ENCODE measurements around the gene ETNK1.

ETNK1 gene

GRCh38 chr12:22631863-22632463, 7.0 kb downstream of the ETNK1 start:
- TF ChIP-seq CTCF (conservative IDR thresholded peaks at IDR 0.05; ENCODE audit: low read depth, low read length) = peak; percentile 51
- no peak overlapping the region for H3K4me3 ChIP-seq (ENCODE audit: low read depth, low read length)
- peak; percentile 52 for DNase-seq (ENCODE audit: low read depth)

DNA sequence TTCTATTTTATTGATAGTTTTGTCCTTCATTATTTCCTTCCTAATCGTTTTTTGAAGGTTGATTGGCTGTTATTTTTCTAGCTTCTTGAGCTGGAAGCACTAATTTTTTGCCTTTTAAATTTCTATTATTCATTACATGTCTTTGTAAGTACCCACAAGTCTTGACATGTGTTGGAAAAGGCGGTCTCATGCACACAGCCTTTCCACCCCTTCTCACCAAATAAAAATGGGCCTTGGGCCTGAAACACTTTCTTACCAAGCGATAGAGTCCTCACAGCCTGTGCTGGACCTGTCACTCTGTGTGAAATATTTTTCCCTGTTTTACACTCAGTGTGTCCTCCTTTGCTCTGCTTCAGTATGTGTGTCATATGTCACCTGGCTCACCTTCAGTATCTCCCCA, 9.9 kb downstream of the ETNK1 start:
- DNase-seq (ENCODE audit: low read depth) = no peak
- TF ChIP-seq CTCF (conservative IDR thresholded peaks at IDR 0.05; ENCODE audit: low read depth, low read length) = no peak
- no peak overlapping the region for H3K4me3 ChIP-seq (ENCODE audit: low read depth, low read length)

GRCh38 chr12:22635812-22636211, 10.8 kb downstream of the ETNK1 start:
- no peak for TF ChIP-seq CTCF (conservative IDR thresholded peaks at IDR 0.05; ENCODE audit: low read depth, low read length)
- no peak overlapping the region for H3K4me3 ChIP-seq (ENCODE audit: low read depth, low read length)
- DNase-seq (ENCODE audit: low read depth) = peak; percentile 51

DNA sequence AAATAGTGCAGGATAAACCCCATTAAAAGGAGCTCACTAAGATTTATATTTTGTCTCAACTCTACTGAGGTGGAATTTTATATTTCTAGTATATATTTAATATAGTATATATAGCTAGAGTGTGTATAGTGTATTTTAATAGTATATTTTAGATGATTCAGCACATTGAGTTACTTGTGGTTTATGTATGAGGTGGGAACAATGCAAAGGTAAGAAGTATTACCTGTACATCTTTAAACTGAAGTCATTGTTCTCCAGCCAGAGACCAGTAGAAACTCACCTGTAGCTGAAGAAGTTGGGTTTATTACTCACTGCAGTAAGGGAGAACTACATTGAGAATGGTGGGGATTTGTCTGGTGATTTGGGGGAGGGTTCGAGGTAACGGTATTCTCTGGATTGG, 15.9 kb downstream of the ETNK1 start:
- DNase-seq (ENCODE audit: low read depth) = no peak

DNA sequence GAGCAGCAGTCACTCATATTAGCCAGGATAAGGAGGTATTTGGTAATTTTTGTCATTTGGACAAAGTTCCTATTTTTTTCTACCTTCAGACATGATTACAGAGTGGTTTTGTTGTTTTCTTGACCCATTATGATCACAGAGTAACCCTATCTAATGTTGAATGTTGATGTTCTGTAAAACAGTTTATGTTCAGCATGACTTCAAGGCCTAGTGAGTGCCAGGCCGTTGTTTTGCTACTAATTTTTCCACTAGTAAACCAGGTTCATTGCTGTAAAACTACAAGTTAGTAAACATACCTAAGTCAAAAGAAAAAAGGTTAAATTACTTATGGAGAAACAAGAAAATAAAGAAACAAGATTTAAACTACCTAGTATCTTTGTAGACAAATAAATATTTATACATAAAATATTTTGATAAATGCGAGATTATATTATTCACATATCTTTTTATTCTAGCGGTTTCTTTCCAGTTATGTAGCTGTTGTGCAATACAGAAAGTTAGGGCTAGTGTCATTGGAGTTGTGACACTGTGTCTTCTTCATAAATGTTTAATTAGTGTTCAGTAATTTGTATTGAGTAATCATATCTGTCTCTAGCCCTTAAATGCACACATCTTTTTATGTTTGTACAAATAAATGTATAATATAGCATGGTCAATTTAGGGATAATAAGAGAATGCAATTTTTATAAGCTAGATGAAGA, 16.5 kb downstream of the ETNK1 start:
- no peak for TF ChIP-seq CTCF (conservative IDR thresholded peaks at IDR 0.05; ENCODE audit: low read depth, low read length)
- no peak for DNase-seq (ENCODE audit: low read depth)
- no peak overlapping the region for H3K4me3 ChIP-seq (ENCODE audit: low read depth, low read length)

More for the DNA sequence above, 15.9 kb downstream of the ETNK1 start:
- no peak for TF ChIP-seq CTCF (conservative IDR thresholded peaks at IDR 0.05; ENCODE audit: low read depth, low read length)
- H3K4me3 ChIP-seq (ENCODE audit: low read depth, low read length) = no peak overlapping the region

DNA sequence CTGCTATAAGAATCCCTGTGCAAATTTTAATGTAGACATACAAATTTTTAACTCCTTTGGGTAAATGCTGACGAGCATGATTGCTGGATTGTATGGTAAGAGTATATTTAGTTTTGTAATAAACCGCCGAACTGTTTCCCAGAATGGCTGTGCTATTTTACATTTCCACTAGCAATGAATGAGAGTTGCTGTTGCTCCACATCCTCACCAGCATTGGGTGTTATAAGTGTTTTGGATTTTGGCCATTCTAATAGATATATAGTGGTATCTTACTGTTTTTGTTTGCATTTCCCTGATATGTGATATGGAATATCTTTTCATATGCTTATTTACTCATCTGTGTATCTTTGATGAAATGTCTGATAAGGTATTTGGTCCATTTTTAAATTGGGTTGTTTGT, 23.7 kb downstream of the ETNK1 start:
- no peak for TF ChIP-seq CTCF (conservative IDR thresholded peaks at IDR 0.05; ENCODE audit: low read depth, low read length)
- no peak for DNase-seq (ENCODE audit: low read depth)
- no peak overlapping the region for H3K4me3 ChIP-seq (ENCODE audit: low read depth, low read length)

- peak; percentile 35 for DNase-seq (ENCODE audit: low read depth)
- TF ChIP-seq CTCF (conservative IDR thresholded peaks at IDR 0.05; ENCODE audit: low read depth, low read length) = no peak
These were observed 28.1 kb downstream of the ETNK1 start for GRCh38 chr12:22653075-22653474.

More at GRCh38 chr12:22653075-22653474, 28.1 kb downstream of the ETNK1 start:
- H3K4me3 ChIP-seq (ENCODE audit: low read depth, low read length) = no peak overlapping the region

Measured in choroid plexus epithelial cell (primary cell).